Peyer's patch (tissue), 4 donors: ENCODE data around the gene ZNF408. TPM values are rescaled to one million over a fixed set of nuclear protein-coding genes. Genes with fewer than 3 reads are reported as not detected.
A peak's percentile ranks its signal among the peaks of the same experiment; 100 is the strongest.
"Not testable (repeated sequence)": the region's sequence is repeated elsewhere in the genome, so short reads cannot be mapped to it uniquely, and the experiment has no call there.

Experiments
- DNase-seq, 3 donors: peaks; one replicate each; pipeline ENCODE4 v3.0.0-alpha.2; 2017 to 2019
- H3K27ac ChIP-seq, 4 donors: fragments of 200-600 bp; sonication (generic); one replicate each; pipeline ENCODE4 v1.5.1; 2016 to 2019
- H3K27me3 ChIP-seq, 2 donors: fragments of 200-600 bp; sonication (generic); one replicate each; pipeline ENCODE4 v1.5.1; 2019
- H3K36me3 ChIP-seq, 3 donors: fragments of 200-600 bp; sonication (generic); one replicate each; pipeline ENCODE4 v1.5.1; 2016 to 2019
- H3K4me1 ChIP-seq, 4 donors: fragments of 200-600 bp; sonication (generic); one replicate each; pipeline ENCODE4 v1.5.1; 2016 to 2019
- H3K4me3 ChIP-seq, 4 donors: fragments of 200-600 bp; sonication (generic); 1 replicate in 3 of 4; 2 replicates in 1 of 4; pipeline ENCODE4 v1.5.1; 2016 to 2019; ENCODE audit warnings: mild to moderate bottlenecking in 1 of 4
- H3K9me3 ChIP-seq, 4 donors: fragments of 200-600 bp; sonication (generic); one replicate each; pipeline ENCODE4 v1.5.1; 2016 to 2019; ENCODE audit warnings: mild to moderate bottlenecking in 1 of 4
- CTCF ChIP-seq, 6 experiments: fragments of 450-650 bp in 4 of 6; fragments of 200-600 bp in 2 of 6; sonication (generic) in 1 of 6; IDR thresholded peaks; one replicate each; pipeline ENCODE4 v1.5.1; 2017 to 2019; ENCODE audit warnings: antibody characterized with exemption in 6 of 6, mild to moderate bottlenecking in 3 of 6, moderate library complexity in 1 of 6
- POLR2A ChIP-seq, 2 donors: fragments of 450-650 bp; IDR thresholded peaks; one replicate each; pipeline ENCODE4 v1.5.1; 2017; ENCODE audit warnings: antibody characterized with exemption in 2 of 2, mild to moderate bottlenecking in 2 of 2, moderate library complexity in 2 of 2
- total RNA-seq, 4 donors: library from RNA; depleted of rRNA; stranded (reverse); fragments of >200 nt; gene quantifications; one replicate each; pipeline ENCODE4 v1.1.0, GENCODE V29; 2016

ZNF408 gene
- total RNA-seq, 4 donors from 2014 or later, result 6.3 to 20.0 (median 8.4) TPM

- H3K4me3 ChIP-seq, result no peak overlapping the region
- peak overlapping the region in 3 of 4 donors; percentile 30 to 77 (median 72) for H3K27ac ChIP-seq
- DNase-seq, result no peak
- no peaks in the 10 kb centered on the region for H3K4me1 ChIP-seq
- no peaks in the 10 kb centered on the region for H3K27me3 ChIP-seq
- TF ChIP-seq POLR2A (IDR thresholded peaks at IDR 0.05), result no peak
- no peak for TF ChIP-seq CTCF (IDR thresholded peaks at IDR 0.05)
- no peaks in the 10 kb centered on the region for H3K9me3 ChIP-seq
- peaks cover 0 to 7% (median 0%) of the 10 kb centered on the region in 3 donors for H3K36me3 ChIP-seq
These were observed 10.5 kb downstream of the ZNF408 start for GRCh38 chr11:46711303-46711702.

GRCh38 chr11:46712874-46713576 is 12.2 kb downstream of the ZNF408 start:
- no peak for TF ChIP-seq CTCF (IDR thresholded peaks at IDR 0.05)
- no peak for TF ChIP-seq POLR2A (IDR thresholded peaks at IDR 0.05)
- Histone ChIP-seq H3K4me1 (no peaks in the 10 kb centered on the region), H3K27me3 (no peaks in the 10 kb centered on the region), H3K27ac (no peak overlapping the region), H3K9me3 (no peaks in the 10 kb centered on the region), H3K36me3 (no peaks in the 10 kb centered on the region), H3K4me3 (no peak overlapping the region)
- DNase-seq, result no peak

GRCh38 chr11:46717825-46718154 is 17.0 kb downstream of the ZNF408 start:
- H3K36me3 ChIP-seq, H3K27me3 ChIP-seq, H3K9me3 ChIP-seq, H3K4me1 ChIP-seq, H3K4me3 ChIP-seq, H3K27ac ChIP-seq, DNase-seq: not testable (repeated sequence)

GRCh38 chr11:46718155-46719019 is 17.6 kb downstream of the ZNF408 start:
- Histone ChIP-seq H3K4me1 (no peaks in the 10 kb centered on the region), H3K27ac (peak overlapping the region in 1 of 4 donors; percentile 35), H3K36me3 (no peaks in the 10 kb centered on the region), H3K27me3 (no peaks in the 10 kb centered on the region), H3K9me3 (no peaks in the 10 kb centered on the region), H3K4me3 (no peak overlapping the region)
- DNase-seq, result no peak
- no peak for TF ChIP-seq CTCF (IDR thresholded peaks at IDR 0.05)
- TF ChIP-seq POLR2A (IDR thresholded peaks at IDR 0.05), result no peak

- H3K27me3 ChIP-seq, result no peaks in the 10 kb centered on the region
- peak within 1 kb of the TSS in 1 of 4 donors; percentile 35 for H3K27ac ChIP-seq
- no peak for TF ChIP-seq CTCF (IDR thresholded peaks at IDR 0.05)
- no peak for TF ChIP-seq POLR2A (IDR thresholded peaks at IDR 0.05)
- H3K9me3 ChIP-seq, result no peaks in the 10 kb centered on the region
- H3K4me3 ChIP-seq, result peak within 1 kb of the TSS in 1 of 4 donors; percentile 21
- no peaks in the 10 kb centered on the region for H3K4me1 ChIP-seq
- no peaks in the 10 kb centered on the region for H3K36me3 ChIP-seq
- no peak for DNase-seq
These were observed 18.3 kb downstream of the ZNF408 start, which contains the start of gene F2 for GRCh38 chr11:46719048-46719542. Gene F2, plus strand, starts transcription at chr11:46719213. Its CDS starts 23 bp downstream, at chr11:46719236.
